Measurements from ENCODE around the gene PCDH10. TPM values are rescaled to one million over a fixed set of nuclear protein-coding genes. Genes with fewer than 3 reads are reported as not detected.

Gene PCDH10
- total and polyA plus RNA-seq, 2 of the 4 experiments (the other 2 are of a cell fraction), result 0.90 to 2.0 TPM

DNA sequence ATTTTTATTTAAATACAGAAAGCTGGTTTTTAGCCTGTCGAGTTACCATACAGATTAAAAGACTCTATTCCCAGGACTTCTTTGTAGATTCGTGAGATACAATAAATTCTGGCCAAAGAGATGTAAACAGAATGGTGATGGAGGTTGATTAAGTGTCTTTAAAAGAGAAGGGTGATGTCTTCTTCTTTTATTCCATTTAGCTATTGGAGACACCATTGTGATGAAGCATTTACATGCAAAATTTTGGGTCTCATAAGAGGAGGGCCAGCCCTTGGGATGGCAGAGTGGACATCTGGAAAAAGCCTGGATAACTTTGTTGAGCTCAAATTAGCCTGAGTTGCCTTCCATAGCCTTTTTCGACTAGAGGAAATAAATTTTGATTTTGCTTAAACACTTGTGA lies 21.6 kb upstream of the PCDH10 start:
- ATAC-seq (ENCODE audit: low read depth), result no peak
- H3K36me3 ChIP-seq (ENCODE audit: control insufficient read depth, insufficient read depth, low read length), result no peaks in the 10 kb centered on the region
- dilution Hi-C loops (cut with HindIII; ENCODE audit: low sequenced_read_pairs, unreplicated experiment), result no loop called here
- no peaks in the 10 kb centered on the region for H3K27me3 ChIP-seq (ENCODE audit: control insufficient read depth, insufficient read depth, low read length)
- POLR2A ChIA-PET (ENCODE audit: unreplicated experiment), result no interaction called here
- no peak overlapping the region for H3K27ac ChIP-seq (ENCODE audit: insufficient read depth, low read length)
- no peak overlapping the region for H3K18ac ChIP-seq (ENCODE audit: low read depth, low read length)
- no peak overlapping the region for H3K4me3 ChIP-seq (ENCODE audit: insufficient read depth, low read depth, low read length)
- H2BK5ac ChIP-seq (ENCODE audit: low read depth, low read length, poor library complexity, severe bottlenecking), result no peak overlapping the region
- CTCF ChIA-PET, result no interaction called here
- no peak overlapping the region for H3K56ac ChIP-seq (ENCODE audit: extremely low read depth, insufficient read depth, low read length)
- no peaks in the 10 kb centered on the region for H4K20me1 ChIP-seq (ENCODE audit: insufficient read depth, low read length)
- no peak overlapping the region for H3K23ac ChIP-seq (ENCODE audit: low read depth, low read length)
- no peak overlapping the region for H3K14ac ChIP-seq (replicated peaks; ENCODE audit: low read depth, low read length)
- no peak overlapping the region for H3K4me2 ChIP-seq (ENCODE audit: low read depth, low read length)
- no peak overlapping the region for H2AK9ac ChIP-seq (replicated peaks; ENCODE audit: low read depth, low read length, poor library complexity)
- H3K4me1 ChIP-seq (ENCODE audit: control insufficient read depth, insufficient read depth, low read length), result no peaks in the 10 kb centered on the region
- WGBS, 2 experiments (ENCODE audit: extremely low coverage in 2 of 2, insufficient read length in 1 of 2), result no CpG with 5 or more reads among the region's 3 CpGs
- H3K4ac ChIP-seq (ENCODE audit: low read depth, low read length), result no peak overlapping the region
- H4K8ac ChIP-seq (ENCODE audit: low read depth in 2 of 2, low read length in 2 of 2), result no peak overlapping the region
- H4K91ac ChIP-seq (ENCODE audit: insufficient read depth, low read depth, low read length), result no peak overlapping the region
- no peak overlapping the region for H3K9ac ChIP-seq (ENCODE audit: low read depth, low read length)
- TF ChIP-seq BHLHE40 (IDR thresholded peaks at IDR 0.05; ENCODE audit: low read depth, low read length), result no peak
- H3K79me1 ChIP-seq (ENCODE audit: low read depth in 1 of 2, low read length in 2 of 2), result no peaks in the 10 kb centered on the region
- H3K9me3 ChIP-seq (ENCODE audit: control insufficient read depth, insufficient read depth, low read length), result no peaks in the 10 kb centered on the region
- H2BK120ac ChIP-seq (ENCODE audit: low read depth, low read length), result no peak overlapping the region
- H3K9me1 ChIP-seq (ENCODE audit: insufficient read depth, low read length), result no peaks in the 10 kb centered on the region
- DNase-seq, result no peak
- no peak overlapping the region for H4K5ac ChIP-seq (ENCODE audit: low read depth, low read length)
- H2AFZ ChIP-seq (replicated peaks; ENCODE audit: low read length, poor library complexity), result no peak overlapping the region
- H2BK20ac ChIP-seq (ENCODE audit: low read depth, low read length), result no peak overlapping the region
- H2BK15ac ChIP-seq (ENCODE audit: low read depth, low read length), result no peak overlapping the region
- no TSS peak for BruUV-seq (replicated peaks)
- H2AK5ac ChIP-seq (ENCODE audit: low read depth, low read length), result no peak overlapping the region
- intact Hi-C loops (cut with micrococcal nuclease), result no loop called here
- in situ Hi-C loops (cut with MboI; ENCODE audit: low sequenced_read_pairs), result no loop called here
